Natural killer cell (primary cell): Measurements from ENCODE around the gene CMTR1. TPM values are rescaled to one million over a fixed set of nuclear protein-coding genes. Genes with fewer than 3 reads are reported as not detected.

ENCODE experiments used
- ATAC-seq, 3 donors: fragments of 150-1000 bp in 2 of 3; fragments of 200-7000 bp in 1 of 3; cut with Tn5 transposase; 1 replicate in 1 of 3; 2 replicates in 2 of 3; pipeline ENCODE4 v1.10.0; 2021; ENCODE audit warnings: mild to moderate bottlenecking in 2 of 3, moderate library complexity in 2 of 3
- DNase-seq, 2 donors: peaks; one replicate each; pipeline versions ENCODE4 v3.0.0 to v3.0.0-alpha.2; 2013 to 2021; ENCODE audit warnings: mixed read lengths in 1 of 2
- H3K27ac ChIP-seq: one replicate; pipeline ENCODE4 v1.5.1; 2013; ENCODE audit warnings: mild to moderate bottlenecking, low read length
- H3K27me3 ChIP-seq: one replicate; pipeline ENCODE4 v1.6.1; 2013; ENCODE audit warnings: low read length; ENCODE audit not compliant: control insufficient read depth, insufficient read depth
- H3K36me3 ChIP-seq: one replicate; pipeline ENCODE4 v1.6.1; 2013; ENCODE audit warnings: low read length; ENCODE audit not compliant: control insufficient read depth, insufficient read depth
- H3K4me1 ChIP-seq: one replicate; pipeline ENCODE4 v1.6.1; 2013; ENCODE audit warnings: low read length; ENCODE audit not compliant: control insufficient read depth, insufficient read depth
- H3K4me3 ChIP-seq: one replicate; pipeline ENCODE4 v1.5.1; 2013; ENCODE audit warnings: low read length
- H3K9me3 ChIP-seq: one replicate; pipeline ENCODE4 v1.6.1; 2013; ENCODE audit warnings: low read length; ENCODE audit not compliant: control insufficient read depth, insufficient read depth
- H3K27ac Mint-ChIP-seq, 2 donors: one replicate each; pipeline ENCODE4 v1.8.0; 2022; ENCODE audit warnings: mild to moderate bottlenecking in 2 of 2, mixed read lengths in 2 of 2, moderate library complexity in 1 of 2
- H3K27me3 Mint-ChIP-seq, 2 donors: one replicate each; pipeline ENCODE4 v1.8.0; 2022; ENCODE audit warnings: low read depth in 2 of 2, mixed read lengths in 2 of 2
- H3K36me3 Mint-ChIP-seq: one replicate; pipeline ENCODE4 v1.8.0; 2022; ENCODE audit warnings: mixed read lengths
- H3K4me1 Mint-ChIP-seq, 2 donors: one replicate each; pipeline ENCODE4 v1.8.0; 2022; ENCODE audit warnings: mixed read lengths in 2 of 2
- H3K4me3 Mint-ChIP-seq: one replicate; pipeline ENCODE4 v1.8.0; 2022; ENCODE audit warnings: mild to moderate bottlenecking, moderate library complexity, mixed read lengths
- H3K9me3 Mint-ChIP-seq, 2 donors: one replicate each; pipeline ENCODE4 v1.8.0; 2022; ENCODE audit warnings: mixed read lengths in 2 of 2
- WGBS: methylation state at CpG from one replicate; pipeline ENCODE4 v1.1.7; 2013; ENCODE audit warnings: missing lambda C conversion rate; ENCODE audit not compliant: insufficient coverage; 5-methylcytosine and 5-hydroxymethylcytosine counted together
- intact Hi-C: fragments of 100-400 bp; cut with micrococcal nuclease; formaldehyde crosslinking; loops from one replicate; pipeline ENCODE4 v1.14.2; 2022
- total RNA-seq, 4 donors: library from RNA; stranded (reverse); fragments of 120-200 nt in 1 of 4; gene quantifications; one replicate each; pipeline versions ENCODE4 v1.2.3 to v1.2.4, GENCODE V29; 2013 to 2022
- TF ChIP-seq, protein P1 (sequence below): fragments of 200-600 bp; IDR thresholded peaks from one replicate; pipeline ENCODE4 v1.8.0; 2022; ENCODE audit warnings: antibody characterized with exemption

CMTR1 gene
- total RNA-seq: 100 to 1,000 TPM in 1 of 3 donors, 10 to 100 TPM in 2; 85.0 to 111 (median 94.7) TPM
- 61.4 TPM for total RNA-seq (2013)

DNA sequence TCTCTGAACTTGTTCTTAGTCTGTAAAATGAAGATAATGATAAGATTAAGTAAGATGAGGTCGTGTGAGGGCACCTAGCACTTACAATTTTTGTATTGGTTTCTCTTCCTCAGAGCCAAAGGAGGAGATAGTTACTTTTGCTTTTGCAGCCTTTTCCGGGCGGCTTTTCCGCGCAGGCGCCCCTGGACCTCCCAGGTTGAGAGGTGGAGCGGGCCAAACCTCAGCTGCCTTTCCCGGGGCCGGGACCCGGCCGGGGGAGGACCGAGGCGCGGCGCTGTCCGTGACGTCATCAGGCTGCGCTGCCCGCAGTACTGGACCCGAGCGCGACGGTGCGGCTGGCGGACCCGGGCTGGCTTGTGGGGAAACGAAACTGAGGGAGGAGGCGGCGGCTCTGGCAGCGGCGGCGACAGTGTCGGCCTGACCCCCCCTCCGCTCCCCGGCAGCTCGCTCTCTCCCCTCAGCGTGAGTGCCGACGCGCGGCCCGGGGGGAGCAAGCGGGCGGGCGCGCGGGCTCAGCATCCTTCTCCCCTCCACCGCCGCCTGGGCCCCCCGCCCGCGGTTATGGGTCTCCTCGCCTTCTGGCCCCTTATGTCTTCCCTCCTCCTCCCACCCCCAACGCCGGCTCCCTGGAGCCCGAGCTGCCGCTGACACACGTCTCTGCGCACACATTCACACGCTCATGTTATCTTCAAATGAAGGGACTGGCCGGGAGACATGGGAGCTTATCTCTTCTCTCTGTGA lies at the start of gene CMTR1:
Gene CMTR1, plus strand, starts transcription at position 306 of the 741 bp plus-strand sequence. CDS start 2,409 bp downstream, outside the sequence.
- H3K4me3 ChIP-seq: peak within 1 kb of the TSS; percentile 55
- no peaks in the 10 kb centered on the region for H3K27me3 ChIP-seq
- H3K27ac Mint-ChIP-seq: peak within 1 kb of the TSS; percentile 80 to 85
- no peaks in the 10 kb centered on the region for H3K9me3 ChIP-seq
- TF ChIP-seq, protein P1, sequence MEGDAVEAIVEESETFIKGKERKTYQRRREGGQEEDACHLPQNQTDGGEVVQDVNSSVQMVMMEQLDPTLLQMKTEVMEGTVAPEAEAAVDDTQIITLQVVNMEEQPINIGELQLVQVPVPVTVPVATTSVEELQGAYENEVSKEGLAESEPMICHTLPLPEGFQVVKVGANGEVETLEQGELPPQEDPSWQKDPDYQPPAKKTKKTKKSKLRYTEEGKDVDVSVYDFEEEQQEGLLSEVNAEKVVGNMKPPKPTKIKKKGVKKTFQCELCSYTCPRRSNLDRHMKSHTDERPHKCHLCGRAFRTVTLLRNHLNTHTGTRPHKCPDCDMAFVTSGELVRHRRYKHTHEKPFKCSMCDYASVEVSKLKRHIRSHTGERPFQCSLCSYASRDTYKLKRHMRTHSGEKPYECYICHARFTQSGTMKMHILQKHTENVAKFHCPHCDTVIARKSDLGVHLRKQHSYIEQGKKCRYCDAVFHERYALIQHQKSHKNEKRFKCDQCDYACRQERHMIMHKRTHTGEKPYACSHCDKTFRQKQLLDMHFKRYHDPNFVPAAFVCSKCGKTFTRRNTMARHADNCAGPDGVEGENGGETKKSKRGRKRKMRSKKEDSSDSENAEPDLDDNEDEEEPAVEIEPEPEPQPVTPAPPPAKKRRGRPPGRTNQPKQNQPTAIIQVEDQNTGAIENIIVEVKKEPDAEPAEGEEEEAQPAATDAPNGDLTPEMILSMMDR: no peak
- H3K4me1 Mint-ChIP-seq: peaks cover 31 to 42% of the 10 kb centered on the region in 2 donors
- under 1% methylated on average over 61 of the region's 61 CpGs for WGBS
- no peaks in the 10 kb centered on the region for H3K9me3 Mint-ChIP-seq
- ATAC-seq: peak; percentile 85 to 94 (median 88)
- H3K36me3 ChIP-seq: peaks cover 23% of the 10 kb centered on the region
- peaks cover 18% of the 10 kb centered on the region for H3K4me1 ChIP-seq
- peak within 1 kb of the TSS; percentile 76 for H3K4me3 Mint-ChIP-seq
- peaks cover 8% of the 10 kb centered on the region for H3K36me3 Mint-ChIP-seq
- DNase-seq: peak; percentile 96 to 98
- peaks cover 6 to 13% of the 10 kb centered on the region in 2 donors for H3K27me3 Mint-ChIP-seq
- peak within 1 kb of the TSS; percentile 82 for H3K27ac ChIP-seq
- intact Hi-C loops: loop anchor here (2.0 to 5.0 kb wide), 3 partner anchors 52 to 84 kb away; no protein-coding TSS in a partner anchor

- TF ChIP-seq, protein P1: no peak
- no peak overlapping the region for H3K4me3 ChIP-seq
- intact Hi-C loops: no loop called here
- Mint-ChIP-seq H3K36me3 (no peaks in the 10 kb centered on the region), H3K27ac (no peak overlapping the region), H3K4me1 (no peaks in the 10 kb centered on the region), H3K4me3 (no peak overlapping the region), H3K27me3 (no peaks in the 10 kb centered on the region), H3K9me3 (no peaks in the 10 kb centered on the region)
- peaks cover 33% of the 10 kb centered on the region for H3K36me3 ChIP-seq
- no peak overlapping the region for H3K27ac ChIP-seq
- ATAC-seq: no peak
- DNase-seq: no peak
- H3K9me3 ChIP-seq: no peaks in the 10 kb centered on the region
- H3K4me1 ChIP-seq: no peaks in the 10 kb centered on the region
- no peaks in the 10 kb centered on the region for H3K27me3 ChIP-seq
Observed at GRCh38 chr6:37388578-37388977, 44.4 kb upstream of the CMTR1 start.

DNA sequence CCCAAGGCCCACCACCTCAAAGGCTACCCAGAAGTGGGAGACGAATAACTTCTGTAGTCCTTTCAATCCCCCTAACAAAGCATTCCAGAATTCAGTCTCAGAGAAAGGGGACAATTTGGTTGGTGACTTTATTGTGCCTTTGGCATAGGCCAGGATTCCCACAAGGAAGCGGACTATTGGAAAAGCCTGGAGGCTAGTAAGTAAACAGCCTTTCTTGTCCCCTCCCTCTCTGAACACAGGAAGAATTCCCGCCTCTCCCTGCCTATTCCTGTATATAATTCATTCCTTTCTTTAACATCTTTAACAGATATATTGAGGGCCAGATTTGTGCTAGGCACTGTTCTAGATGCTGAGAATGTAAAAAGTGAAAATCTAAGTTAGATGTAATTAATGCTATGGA lies 43.2 kb upstream of the CMTR1 start:
- intact Hi-C loops: no loop called here
- 100% methylated on average over 2 of the region's 3 CpGs for WGBS
- Histone ChIP-seq H3K9me3 (no peaks in the 10 kb centered on the region), H3K27ac (no peak overlapping the region), H3K27me3 (no peaks in the 10 kb centered on the region), H3K36me3 (peaks cover 31% of the 10 kb centered on the region), H3K4me3 (no peak overlapping the region), H3K4me1 (no peaks in the 10 kb centered on the region)
- Mint-ChIP-seq H3K36me3 (no peaks in the 10 kb centered on the region), H3K9me3 (no peaks in the 10 kb centered on the region), H3K27ac (no peak overlapping the region), H3K4me3 (no peak overlapping the region), H3K27me3 (no peaks in the 10 kb centered on the region), H3K4me1 (no peaks in the 10 kb centered on the region)
- TF ChIP-seq, protein P1: no peak
- ATAC-seq: no peak
- no peak for DNase-seq

GRCh38 chr6:37391120-37391519 lies 41.9 kb upstream of the CMTR1 start:
- Histone ChIP-seq H3K4me1 (no peaks in the 10 kb centered on the region), H3K36me3 (peaks cover 30% of the 10 kb centered on the region), H3K9me3 (no peaks in the 10 kb centered on the region), H3K27ac (no peak overlapping the region), H3K27me3 (no peaks in the 10 kb centered on the region), H3K4me3 (no peak overlapping the region)
- H3K27ac Mint-ChIP-seq: no peak overlapping the region
- 93% methylated on average over 2 of the region's 2 CpGs for WGBS
- TF ChIP-seq, protein P1: no peak
- no peaks in the 10 kb centered on the region for H3K9me3 Mint-ChIP-seq
- H3K36me3 Mint-ChIP-seq: no peaks in the 10 kb centered on the region
- DNase-seq: no peak
- no peaks in the 10 kb centered on the region for H3K4me1 Mint-ChIP-seq
- intact Hi-C loops: no loop called here
- ATAC-seq: no peak
- H3K4me3 Mint-ChIP-seq: no peak overlapping the region
- no peaks in the 10 kb centered on the region for H3K27me3 Mint-ChIP-seq
